Measurements from ENCODE around the gene EDIL3. TPM values are rescaled to one million over a fixed set of nuclear protein-coding genes. Genes with fewer than 3 reads are reported as not detected.

The EDIL3 gene
- total and polyA plus RNA-seq, 4 experiments from 2014 or later = not detected

DNA sequence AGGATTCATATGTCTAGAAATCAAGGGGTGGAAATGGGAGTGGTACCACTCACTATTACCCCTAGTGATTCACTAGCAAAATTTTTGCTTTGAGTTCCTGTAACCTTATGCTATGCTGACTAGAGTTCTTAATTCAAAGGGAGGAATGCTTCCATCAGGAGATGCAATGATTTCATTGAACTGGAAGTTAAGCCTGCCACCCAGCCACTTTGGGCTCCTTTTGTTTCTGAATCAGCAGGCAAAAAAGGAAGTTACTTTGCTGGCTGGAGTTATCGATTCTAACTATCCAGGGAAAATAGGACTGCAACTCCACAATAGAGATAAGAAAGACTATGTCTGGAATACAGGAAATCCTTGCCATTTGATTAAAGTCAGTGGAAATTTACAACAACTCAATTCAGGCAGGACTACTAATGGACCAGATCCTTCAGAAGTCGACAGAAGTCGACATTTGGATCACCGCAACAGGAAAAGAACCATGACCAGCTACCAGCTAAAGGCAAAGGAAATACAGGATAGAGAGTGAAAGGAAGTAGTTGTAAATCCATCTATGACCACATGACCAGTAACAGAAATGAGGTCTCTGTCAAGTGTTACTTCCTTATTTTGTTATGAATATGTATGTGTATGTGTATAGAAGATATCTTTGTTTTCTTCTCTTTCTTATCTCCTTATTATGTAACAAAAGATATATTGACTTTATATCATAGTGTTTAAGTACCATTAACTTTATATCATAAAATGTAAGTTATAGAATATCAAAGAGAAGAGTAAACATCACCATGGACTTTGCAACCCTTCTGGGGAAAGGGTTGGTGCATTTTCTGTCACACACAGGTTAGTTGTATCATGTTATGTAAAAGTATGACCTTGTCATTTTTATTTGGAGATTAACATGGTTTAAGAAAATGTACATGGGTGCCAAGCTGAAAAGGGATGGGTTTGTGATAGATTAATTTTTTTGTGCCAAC, 465.3 kb downstream of the EDIL3 start:
- intact Hi-C loops (cut with micrococcal nuclease) = no loop called here

GRCh38 chr5:83917261-83917908, 467.3 kb downstream of the EDIL3 start:
- Mint-ChIP-seq H3K27me3 (no peaks in the 10 kb centered on the region), H3K4me1 (no peaks in the 10 kb centered on the region), H3K9me3 (peaks cover 0 to 2% (median 0%) of the 10 kb centered on the region in 8 donors), H3K36me3 (no peaks in the 10 kb centered on the region), H3K4me3 (no peak overlapping the region), H3K27ac (no peak overlapping the region)
- DNase-seq = no peak
- H3K27ac ChIP-seq (ENCODE audit: low read depth, low read length) = no peak overlapping the region
- intact Hi-C loops (cut with micrococcal nuclease) = no loop called here
- H3K4me1 ChIP-seq (ENCODE audit: insufficient read depth, low read length) = no peaks in the 10 kb centered on the region
- no peaks in the 10 kb centered on the region for H3K36me3 ChIP-seq (ENCODE audit: insufficient read depth, low read length)
- POLR2A ChIA-PET (ENCODE audit: partially characterized antibody) = no interaction called here
- CTCF ChIA-PET (ENCODE audit: partially characterized antibody) = no interaction called here
- H3K9me3 ChIP-seq (ENCODE audit: control insufficient read depth in 1 of 2, low read length in 2 of 2) = no peaks in the 10 kb centered on the region
- no peaks in the 10 kb centered on the region for H3K27me3 ChIP-seq (ENCODE audit: insufficient read depth, low read length)
- H3K4me3 ChIP-seq (ENCODE audit: low read length in 2 of 2) = no peak overlapping the region

More for the DNA sequence above, 465.3 kb downstream of the EDIL3 start:
- Histone ChIP-seq H3K27me3 (ENCODE audit: insufficient read depth, low read length) (no peaks in the 10 kb centered on the region), H3K27ac (ENCODE audit: low read depth, low read length) (no peak overlapping the region), H3K4me3 (ENCODE audit: low read length in 2 of 2) (no peak overlapping the region), H3K4me1 (ENCODE audit: insufficient read depth, low read length) (no peaks in the 10 kb centered on the region), H3K9me3 (ENCODE audit: control insufficient read depth in 1 of 2, low read length in 2 of 2) (no peaks in the 10 kb centered on the region), H3K36me3 (ENCODE audit: insufficient read depth, low read length) (no peaks in the 10 kb centered on the region)
- Mint-ChIP-seq H3K4me3 (no peak overlapping the region), H3K27ac (no peak overlapping the region), H3K27me3 (no peaks in the 10 kb centered on the region), H3K9me3 (peaks cover 0 to 6% (median under 1%) of the 10 kb centered on the region in 8 donors), H3K4me1 (no peaks in the 10 kb centered on the region), H3K36me3 (no peaks in the 10 kb centered on the region)
- DNase-seq = no peak
- POLR2A ChIA-PET (ENCODE audit: partially characterized antibody) = no interaction called here
- CTCF ChIA-PET (ENCODE audit: partially characterized antibody) = no interaction called here

- Mint-ChIP-seq H3K9me3 (peaks cover 0 to 2% (median 0%) of the 10 kb centered on the region in 8 donors), H3K4me1 (no peaks in the 10 kb centered on the region), H3K27me3 (no peaks in the 10 kb centered on the region), H3K27ac (no peak overlapping the region), H3K36me3 (no peaks in the 10 kb centered on the region), H3K4me3 (no peak overlapping the region)
- Histone ChIP-seq H3K27me3 (ENCODE audit: insufficient read depth, low read length) (no peaks in the 10 kb centered on the region), H3K27ac (ENCODE audit: low read depth, low read length) (no peak overlapping the region), H3K4me3 (ENCODE audit: low read length in 2 of 2) (no peak overlapping the region), H3K9me3 (ENCODE audit: control insufficient read depth in 1 of 2, low read length in 2 of 2) (no peaks in the 10 kb centered on the region), H3K36me3 (ENCODE audit: insufficient read depth, low read length) (no peaks in the 10 kb centered on the region), H3K4me1 (ENCODE audit: insufficient read depth, low read length) (no peaks in the 10 kb centered on the region)
- ChIA-PET POLR2A (ENCODE audit: partially characterized antibody) (interaction anchor here (0.6 kb wide), 1 partner anchor 1372 kb away, joined by 3 read pairs; no protein-coding TSS in a partner anchor), CTCF (ENCODE audit: partially characterized antibody) (interaction anchor here (1.6 to 2.6 kb wide), 2 partner anchors 11 to 13 kb away, joined by 4 to 7 read pairs; no protein-coding TSS in a partner anchor)
- intact Hi-C loops (cut with micrococcal nuclease) = no loop called here
- DNase-seq = no peak
Measured at GRCh38 chr5:83914662-83915418, 469.8 kb downstream of the EDIL3 start.

GRCh38 chr5:83914199-83914598, 470.5 kb downstream of the EDIL3 start:
- ChIA-PET POLR2A (ENCODE audit: partially characterized antibody) (no interaction called here), CTCF (ENCODE audit: partially characterized antibody) (interaction anchor here (1.6 to 2.6 kb wide), 2 partner anchors 11 to 14 kb away, joined by 4 to 7 read pairs; no protein-coding TSS in a partner anchor)
- H3K27me3 Mint-ChIP-seq = no peaks in the 10 kb centered on the region

GRCh38 chr5:83913593-83913992, 471.1 kb downstream of the EDIL3 start:
- Histone ChIP-seq H3K4me1 (ENCODE audit: insufficient read depth, low read length) (no peaks in the 10 kb centered on the region), H3K4me3 (ENCODE audit: low read length in 2 of 2) (no peak overlapping the region), H3K27me3 (ENCODE audit: insufficient read depth, low read length) (no peaks in the 10 kb centered on the region), H3K27ac (ENCODE audit: low read depth, low read length) (no peak overlapping the region), H3K36me3 (ENCODE audit: insufficient read depth, low read length) (no peaks in the 10 kb centered on the region), H3K9me3 (ENCODE audit: control insufficient read depth in 1 of 2, low read length in 2 of 2) (no peaks in the 10 kb centered on the region)
- Mint-ChIP-seq H3K4me1 (no peaks in the 10 kb centered on the region), H3K36me3 (no peaks in the 10 kb centered on the region), H3K9me3 (peaks cover 0 to 2% (median 0%) of the 10 kb centered on the region in 8 donors), H3K4me3 (no peak overlapping the region), H3K27ac (no peak overlapping the region), H3K27me3 (no peaks in the 10 kb centered on the region)
- intact Hi-C loops (cut with micrococcal nuclease) = no loop called here
- CTCF ChIA-PET (ENCODE audit: partially characterized antibody) = interaction anchor here (2.6 kb wide), 1 partner anchor 15 kb away, joined by 7 read pairs; no protein-coding TSS in a partner anchor
- POLR2A ChIA-PET (ENCODE audit: partially characterized antibody) = no interaction called here
- DNase-seq = no peak

More at GRCh38 chr5:83914199-83914598, 470.5 kb downstream of the EDIL3 start:
- Histone ChIP-seq H3K36me3 (ENCODE audit: insufficient read depth, low read length) (no peaks in the 10 kb centered on the region), H3K9me3 (ENCODE audit: control insufficient read depth in 1 of 2, low read length in 2 of 2) (no peaks in the 10 kb centered on the region), H3K4me3 (ENCODE audit: low read length in 2 of 2) (no peak overlapping the region), H3K27me3 (ENCODE audit: insufficient read depth, low read length) (no peaks in the 10 kb centered on the region), H3K4me1 (ENCODE audit: insufficient read depth, low read length) (no peaks in the 10 kb centered on the region), H3K27ac (ENCODE audit: low read depth, low read length) (no peak overlapping the region)
- Mint-ChIP-seq H3K4me3 (no peak overlapping the region), H3K36me3 (no peaks in the 10 kb centered on the region), H3K27ac (no peak overlapping the region), H3K9me3 (peaks cover 0 to 2% (median 0%) of the 10 kb centered on the region in 8 donors), H3K4me1 (no peaks in the 10 kb centered on the region)
- no peak for DNase-seq
- intact Hi-C loops (cut with micrococcal nuclease) = no loop called here

GRCh38 chr5:83911367-83911919, 473.2 kb downstream of the EDIL3 start:
- no peak overlapping the region for H3K4me3 Mint-ChIP-seq
- H3K36me3 Mint-ChIP-seq = no peaks in the 10 kb centered on the region
- no peaks in the 10 kb centered on the region for H3K4me1 Mint-ChIP-seq
- no peak overlapping the region for H3K4me3 ChIP-seq (ENCODE audit: low read length in 2 of 2)
- no peaks in the 10 kb centered on the region for H3K4me1 ChIP-seq (ENCODE audit: insufficient read depth, low read length)
- no peaks in the 10 kb centered on the region for H3K36me3 ChIP-seq (ENCODE audit: insufficient read depth, low read length)
- H3K9me3 ChIP-seq (ENCODE audit: control insufficient read depth in 1 of 2, low read length in 2 of 2) = no peaks in the 10 kb centered on the region
- no peaks in the 10 kb centered on the region for H3K27me3 Mint-ChIP-seq
- H3K9me3 Mint-ChIP-seq = peaks cover 0 to 4% (median 0%) of the 10 kb centered on the region in 8 donors
- ChIA-PET CTCF (ENCODE audit: partially characterized antibody) (no interaction called here), POLR2A (ENCODE audit: partially characterized antibody) (no interaction called here)
- H3K27ac ChIP-seq (ENCODE audit: low read depth, low read length) = no peak overlapping the region
- intact Hi-C loops (cut with micrococcal nuclease) = no loop called here
- no peaks in the 10 kb centered on the region for H3K27me3 ChIP-seq (ENCODE audit: insufficient read depth, low read length)
- no peak overlapping the region for H3K27ac Mint-ChIP-seq
- no peak for DNase-seq

Measured in CD4-positive, alpha-beta memory T cell (primary cell).